ENCODE data around the gene JADE2. TPM values are rescaled to one million over a fixed set of nuclear protein-coding genes. Genes with fewer than 3 reads are reported as not detected.

Gene JADE2
- polyA plus RNA-seq, 3 donors = 2.1 to 10.2 (median 3.1) TPM

- Mint-ChIP-seq H3K36me3 (peaks cover 34% of the 10 kb centered on the region in 2 donors), H3K27me3 (ENCODE audit: low read depth in 3 of 3) (no peaks in the 10 kb centered on the region), H3K4me3 (no peak overlapping the region), H3K27ac (peak overlapping the region in 1 of 7 donors; percentile 42), H3K9me3 (peaks cover 0 to 2% (median 0%) of the 10 kb centered on the region in 7 donors), H3K4me1 (peaks cover 21% of the 10 kb centered on the region)
- intact Hi-C loops (cut with micrococcal nuclease) = no loop called here
- H2AFZ ChIP-seq (ENCODE audit: insufficient read depth, low read depth, low read length, poor library complexity, severe bottlenecking) = no peak overlapping the region
- H3K9ac ChIP-seq (ENCODE audit: insufficient read depth, low read length, poor library complexity, severe bottlenecking) = no peak overlapping the region
- no peaks in the 10 kb centered on the region for H3K79me2 ChIP-seq (ENCODE audit: insufficient read depth, low read length)
- H3K4me3 ChIP-seq (replicated peaks in 1 of 3; ENCODE audit: low read depth in 2 of 3, low read length in 3 of 3) = no peak overlapping the region
- no peak for DNase-seq
- H3K9me3 ChIP-seq (replicated peaks in 1 of 2; ENCODE audit: control insufficient read depth in 1 of 2, insufficient read depth in 1 of 2, low read length in 2 of 2) = no peaks in the 10 kb centered on the region
- peaks cover 18 to 44% of the 10 kb centered on the region in 2 donors for H3K36me3 ChIP-seq (replicated peaks in 1 of 2; ENCODE audit: control insufficient read depth in 1 of 2, insufficient read depth in 2 of 2, low read length in 2 of 2)
- no peak overlapping the region for H3K27ac ChIP-seq (ENCODE audit: low read depth in 1 of 2, low read length in 2 of 2)
- WGBS (ENCODE audit: insufficient coverage) = no CpG with 5 or more reads among the region's 3 CpGs
- peaks cover 8% of the 10 kb centered on the region for H4K20me1 ChIP-seq (ENCODE audit: insufficient read depth, low read length)
- H3K27me3 ChIP-seq (ENCODE audit: control insufficient read depth in 2 of 2, insufficient read depth in 2 of 2, low read length in 2 of 2) = no peaks in the 10 kb centered on the region
- no peak for TF ChIP-seq CTCF (IDR thresholded peaks at IDR 0.05)
- H3K4me1 ChIP-seq (ENCODE audit: control insufficient read depth in 1 of 2, insufficient read depth in 2 of 2, low read length in 2 of 2) = peaks cover 18 to 21% of the 10 kb centered on the region in 2 donors
- no peak overlapping the region for H3K4me2 ChIP-seq (replicated peaks; ENCODE audit: extremely low read depth, low read length, poor library complexity, severe bottlenecking)
These were observed 24.2 kb downstream of the JADE2 start for GRCh38 chr5:134549714-134550113.

GRCh38 chr5:134550271-134551214, 25.1 kb downstream of the JADE2 start:
- H3K9ac ChIP-seq (ENCODE audit: insufficient read depth, low read length, poor library complexity, severe bottlenecking) = no peak overlapping the region
- H3K27ac ChIP-seq (ENCODE audit: low read depth in 1 of 2, low read length in 2 of 2) = no peak overlapping the region
- no peaks in the 10 kb centered on the region for H3K79me2 ChIP-seq (ENCODE audit: insufficient read depth, low read length)
- peaks cover 34 to 38% of the 10 kb centered on the region in 2 donors for H3K36me3 Mint-ChIP-seq
- peaks cover 18 to 44% of the 10 kb centered on the region in 2 donors for H3K36me3 ChIP-seq (replicated peaks in 1 of 2; ENCODE audit: control insufficient read depth in 1 of 2, insufficient read depth in 2 of 2, low read length in 2 of 2)
- WGBS (ENCODE audit: insufficient coverage) = 89% methylated on average over 11 of the region's 13 CpGs
- peaks cover 7% of the 10 kb centered on the region for H4K20me1 ChIP-seq (ENCODE audit: insufficient read depth, low read length)
- peak overlapping the region in 2 of 7 donors; percentile 34 to 51 for H3K27ac Mint-ChIP-seq
- peaks cover 18 to 21% of the 10 kb centered on the region in 2 donors for H3K4me1 ChIP-seq (ENCODE audit: control insufficient read depth in 1 of 2, insufficient read depth in 2 of 2, low read length in 2 of 2)
- intact Hi-C loops (cut with micrococcal nuclease) = no loop called here
- H3K9me3 Mint-ChIP-seq = peaks cover 0 to 2% (median 0%) of the 10 kb centered on the region in 7 donors
- H3K27me3 Mint-ChIP-seq (ENCODE audit: low read depth in 3 of 3) = no peaks in the 10 kb centered on the region
- H3K4me3 Mint-ChIP-seq = no peak overlapping the region
- no peak overlapping the region for H3K4me2 ChIP-seq (replicated peaks; ENCODE audit: extremely low read depth, low read length, poor library complexity, severe bottlenecking)
- H3K27me3 ChIP-seq (ENCODE audit: control insufficient read depth in 2 of 2, insufficient read depth in 2 of 2, low read length in 2 of 2) = no peaks in the 10 kb centered on the region
- no peak overlapping the region for H3K4me3 ChIP-seq (replicated peaks in 1 of 3; ENCODE audit: low read depth in 2 of 3, low read length in 3 of 3)
- peaks cover 21% of the 10 kb centered on the region for H3K4me1 Mint-ChIP-seq
- DNase-seq = no peak
- TF ChIP-seq CTCF (IDR thresholded peaks at IDR 0.05) = no peak
- H3K9me3 ChIP-seq (replicated peaks in 1 of 2; ENCODE audit: control insufficient read depth in 1 of 2, insufficient read depth in 1 of 2, low read length in 2 of 2) = no peaks in the 10 kb centered on the region
- H2AFZ ChIP-seq (ENCODE audit: insufficient read depth, low read depth, low read length, poor library complexity, severe bottlenecking) = no peak overlapping the region
